GM12865 (cell line): ENCODE results near the gene PPP5C.

Experiments used
- DNase-seq: peaks from one replicate; pipeline ENCODE4 v3.0.0; 2010; ENCODE audit warnings: low read depth
- H3K4me3 ChIP-seq: 2 replicates; pipeline ENCODE4 v1.5.1; 2011; ENCODE audit warnings: mild to moderate bottlenecking, low read depth, low read length, control low read depth
- TF ChIP-seq, protein P1 (sequence below): IDR thresholded peaks from 2 replicates; pipeline ENCODE4 v1.5.1; 2011; ENCODE audit warnings: low read length, control low read depth, low read depth, inconsistent platforms; ENCODE audit not compliant: insufficient read depth; ENCODE audit errors: missing control alignments

Gene PPP5C

DNA sequence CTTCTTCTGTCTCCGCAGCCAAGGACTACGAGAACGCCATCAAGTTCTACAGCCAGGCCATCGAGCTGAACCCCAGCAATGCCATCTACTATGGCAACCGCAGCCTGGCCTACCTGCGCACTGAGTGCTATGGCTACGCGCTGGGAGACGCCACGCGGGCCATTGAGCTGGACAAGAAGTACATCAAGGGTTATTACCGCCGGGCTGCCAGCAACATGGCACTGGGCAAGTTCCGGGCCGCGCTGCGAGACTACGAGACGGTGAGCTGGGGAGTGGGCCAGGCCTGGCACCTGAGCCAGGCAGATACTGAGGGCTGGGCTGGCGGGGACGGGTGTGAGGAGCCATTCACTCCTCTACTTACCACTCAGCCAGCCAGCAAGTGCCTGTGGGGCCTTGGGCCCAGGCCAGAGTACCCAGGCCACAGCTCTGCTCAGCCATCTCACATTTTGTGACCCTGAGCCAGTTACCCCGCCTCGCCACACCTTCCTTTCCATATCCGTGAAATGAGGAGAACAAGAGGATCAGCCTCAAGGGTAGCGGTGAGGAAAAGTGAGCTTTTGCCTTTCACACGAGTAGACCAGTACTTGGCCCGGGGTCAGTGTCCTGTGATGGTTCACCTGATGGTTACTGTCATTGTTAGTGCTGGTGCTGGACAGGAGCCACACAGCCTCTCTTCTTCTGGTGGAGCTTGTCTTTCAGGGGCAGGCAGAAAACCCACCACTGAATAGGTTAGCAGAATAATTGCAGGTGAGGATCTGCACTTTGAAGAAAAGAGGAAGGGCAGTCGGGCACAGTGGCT is 7.0 kb downstream of the PPP5C start:
- DNase-seq = no peak
- TF ChIP-seq, protein P1, sequence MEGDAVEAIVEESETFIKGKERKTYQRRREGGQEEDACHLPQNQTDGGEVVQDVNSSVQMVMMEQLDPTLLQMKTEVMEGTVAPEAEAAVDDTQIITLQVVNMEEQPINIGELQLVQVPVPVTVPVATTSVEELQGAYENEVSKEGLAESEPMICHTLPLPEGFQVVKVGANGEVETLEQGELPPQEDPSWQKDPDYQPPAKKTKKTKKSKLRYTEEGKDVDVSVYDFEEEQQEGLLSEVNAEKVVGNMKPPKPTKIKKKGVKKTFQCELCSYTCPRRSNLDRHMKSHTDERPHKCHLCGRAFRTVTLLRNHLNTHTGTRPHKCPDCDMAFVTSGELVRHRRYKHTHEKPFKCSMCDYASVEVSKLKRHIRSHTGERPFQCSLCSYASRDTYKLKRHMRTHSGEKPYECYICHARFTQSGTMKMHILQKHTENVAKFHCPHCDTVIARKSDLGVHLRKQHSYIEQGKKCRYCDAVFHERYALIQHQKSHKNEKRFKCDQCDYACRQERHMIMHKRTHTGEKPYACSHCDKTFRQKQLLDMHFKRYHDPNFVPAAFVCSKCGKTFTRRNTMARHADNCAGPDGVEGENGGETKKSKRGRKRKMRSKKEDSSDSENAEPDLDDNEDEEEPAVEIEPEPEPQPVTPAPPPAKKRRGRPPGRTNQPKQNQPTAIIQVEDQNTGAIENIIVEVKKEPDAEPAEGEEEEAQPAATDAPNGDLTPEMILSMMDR = no peak
- no peak overlapping the region for H3K4me3 ChIP-seq

DNA sequence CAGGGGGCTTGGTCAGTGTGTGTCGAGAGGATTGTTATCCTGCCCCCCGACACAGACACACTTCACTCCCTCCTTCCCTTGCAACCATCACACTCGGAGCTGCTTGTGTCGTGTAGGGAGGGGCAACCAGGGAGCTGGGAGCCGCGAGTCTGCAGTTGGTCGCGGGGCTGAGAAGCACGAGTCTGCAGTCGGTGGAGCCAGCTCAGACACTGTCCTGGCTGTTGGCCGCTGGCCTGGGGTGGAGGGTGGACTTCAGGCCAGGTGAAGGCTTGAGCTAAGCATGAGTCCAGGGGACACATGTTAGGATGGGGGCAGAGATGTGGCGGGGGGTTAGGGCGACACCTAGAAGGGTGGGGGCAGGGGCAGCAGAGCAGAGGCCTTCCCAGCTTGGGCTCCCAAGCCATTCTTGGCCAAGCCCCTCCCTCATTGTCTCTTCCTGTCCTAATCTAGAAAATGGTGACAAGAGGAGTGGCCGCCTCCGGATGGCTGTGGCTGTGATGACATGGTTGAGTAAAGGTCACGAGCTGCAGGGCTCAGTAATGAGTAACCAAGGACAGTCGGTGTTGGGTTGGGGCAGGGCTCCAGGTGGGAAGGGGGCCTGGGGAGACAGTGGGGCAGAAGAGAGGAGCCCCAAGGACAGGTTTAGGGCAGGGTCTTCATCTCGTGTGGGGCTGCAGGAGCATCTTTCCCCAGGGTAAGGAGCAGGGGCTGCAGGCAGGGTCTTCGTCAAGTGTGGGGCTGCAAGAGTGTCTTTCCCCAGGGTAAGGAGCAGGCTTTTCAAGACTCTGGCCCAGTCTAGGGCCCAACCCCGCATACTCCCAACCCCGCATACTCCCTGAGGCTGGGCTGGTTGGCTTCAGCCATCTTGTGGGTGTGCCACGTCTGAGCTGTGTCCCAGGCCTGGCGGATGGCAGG is 8.6 kb downstream of the PPP5C start:
- TF ChIP-seq, protein P1 = no peak
- no peak overlapping the region for H3K4me3 ChIP-seq
- DNase-seq = no peak

DNA sequence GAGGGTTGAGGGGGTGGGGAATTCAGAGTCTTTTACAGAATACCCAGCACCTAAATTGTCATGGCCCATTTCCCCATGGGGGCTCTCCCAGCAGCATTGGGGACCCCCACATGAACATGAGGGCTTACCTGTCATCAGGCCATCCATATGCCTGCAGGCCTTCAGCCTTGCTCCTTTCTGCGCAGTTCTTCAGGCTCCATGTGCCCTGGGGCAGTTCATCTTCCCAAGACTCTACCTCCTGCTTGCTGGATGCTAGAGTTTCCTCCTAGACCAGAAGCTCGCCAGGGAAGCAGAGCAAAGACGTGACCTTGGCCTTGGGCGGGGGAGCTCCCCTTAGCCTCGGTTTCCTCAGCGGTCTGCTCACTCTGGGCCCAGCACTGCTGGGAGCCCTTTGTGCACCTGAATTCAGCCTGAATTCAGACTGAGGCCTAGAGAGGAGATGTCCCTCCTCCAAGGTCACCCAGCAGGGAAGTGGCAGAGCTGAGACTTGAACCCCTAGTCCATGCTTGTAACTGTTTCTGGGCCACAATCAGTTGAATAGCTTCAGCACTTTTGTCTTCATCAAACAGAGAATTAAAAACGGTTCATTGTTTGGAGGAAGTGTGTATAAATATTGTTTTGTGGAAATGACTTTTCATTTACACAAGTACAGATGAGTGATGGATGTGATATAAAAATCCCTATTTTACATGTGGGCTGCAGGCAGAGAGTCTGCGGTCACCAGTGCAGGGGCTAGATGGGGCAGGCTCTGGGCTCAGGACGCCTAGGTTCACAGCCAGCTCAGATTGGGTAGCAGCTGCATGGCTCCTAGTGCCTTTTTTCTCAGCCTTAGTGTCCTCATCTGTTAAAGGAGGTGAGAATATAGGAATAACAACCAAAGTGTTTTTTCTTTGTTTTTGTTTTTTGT is 9.5 kb downstream of the PPP5C start:
- TF ChIP-seq, protein P1 = no peak
- H3K4me3 ChIP-seq = no peak overlapping the region
- no peak for DNase-seq

DNA sequence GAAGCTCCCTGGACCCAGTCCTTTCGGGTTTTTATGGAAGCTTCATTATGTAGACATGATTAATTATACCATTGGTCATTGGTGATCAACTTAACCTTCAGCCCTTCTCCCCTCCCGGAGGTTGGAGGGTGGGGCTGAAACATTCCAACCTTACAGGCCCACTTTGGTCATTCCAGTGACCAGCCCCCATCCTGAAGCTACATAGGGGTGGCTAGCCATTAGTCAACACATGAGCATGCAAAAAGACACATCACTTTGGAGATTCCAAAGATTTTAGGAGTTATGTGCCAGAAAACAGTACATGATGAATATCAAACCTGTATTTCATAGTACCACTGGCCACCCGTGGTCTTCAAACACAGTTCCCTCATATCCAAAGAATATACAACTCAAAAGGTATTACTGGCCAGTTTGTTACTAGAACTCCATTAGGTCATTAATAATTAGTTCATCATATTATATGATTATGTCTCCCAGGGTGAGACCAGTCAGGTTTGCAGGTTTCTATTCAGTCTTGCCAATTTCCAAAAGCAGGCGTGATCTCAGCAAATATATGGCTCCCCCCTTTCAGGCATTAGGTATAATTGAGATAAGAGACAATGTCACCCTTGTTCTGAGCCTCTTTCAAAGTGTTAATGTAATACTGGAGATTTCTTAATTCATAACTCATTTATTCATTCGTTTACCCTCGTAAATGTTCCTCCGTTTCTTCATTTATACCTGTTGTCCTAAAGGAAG is 11.1 kb downstream of the PPP5C start:
- no peak overlapping the region for H3K4me3 ChIP-seq
- no peak for DNase-seq
- TF ChIP-seq, protein P1 = no peak

DNA sequence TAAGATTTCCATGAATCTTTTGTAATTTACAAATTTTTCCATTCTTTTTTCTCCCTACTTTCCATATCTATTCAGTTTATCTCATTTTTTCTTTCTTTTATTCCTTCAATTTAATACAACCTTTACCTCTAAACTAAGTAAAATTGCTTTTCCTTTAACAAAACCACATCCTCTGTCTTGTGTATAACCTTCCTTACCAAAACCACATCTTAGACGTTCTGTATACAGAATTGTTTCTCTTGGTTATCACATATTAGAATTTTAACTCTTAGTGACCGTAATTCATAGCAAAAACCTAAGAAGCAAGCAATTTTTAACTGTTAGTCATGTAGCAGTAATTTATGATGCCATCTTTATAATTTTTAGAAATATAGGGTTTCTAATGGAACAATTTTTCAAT is 15.0 kb downstream of the PPP5C start:
- TF ChIP-seq, protein P1 = no peak
- no peak for DNase-seq
- no peak overlapping the region for H3K4me3 ChIP-seq

DNA sequence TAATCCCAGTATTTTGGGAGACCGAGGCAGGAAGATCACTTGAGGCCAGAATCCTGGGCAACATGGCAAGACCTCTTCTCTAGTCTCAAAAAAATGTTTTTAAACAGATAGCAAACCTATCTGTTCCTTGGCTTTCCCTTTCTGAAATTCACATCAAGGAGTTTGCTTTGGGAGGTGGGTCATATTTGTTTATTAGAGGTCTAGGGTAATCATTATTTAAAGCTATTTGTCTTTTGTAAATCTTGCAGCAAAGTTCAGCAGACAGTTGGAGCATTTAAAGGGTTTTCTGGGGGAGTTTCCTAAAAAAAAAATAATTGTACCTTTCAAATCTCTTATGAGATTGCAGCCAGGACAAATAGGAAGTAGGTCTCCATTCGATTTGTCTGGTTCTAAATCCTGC is 17.5 kb downstream of the PPP5C start:
- H3K4me3 ChIP-seq = no peak overlapping the region
- no peak for DNase-seq
- TF ChIP-seq, protein P1 = no peak
